Measurements from ENCODE around the gene CA10. TPM values are rescaled to one million over a fixed set of nuclear protein-coding genes. Genes with fewer than 3 reads are reported as not detected.

CA10 gene
- total RNA-seq, 4 donors from 2014 or later = not detected

DNA sequence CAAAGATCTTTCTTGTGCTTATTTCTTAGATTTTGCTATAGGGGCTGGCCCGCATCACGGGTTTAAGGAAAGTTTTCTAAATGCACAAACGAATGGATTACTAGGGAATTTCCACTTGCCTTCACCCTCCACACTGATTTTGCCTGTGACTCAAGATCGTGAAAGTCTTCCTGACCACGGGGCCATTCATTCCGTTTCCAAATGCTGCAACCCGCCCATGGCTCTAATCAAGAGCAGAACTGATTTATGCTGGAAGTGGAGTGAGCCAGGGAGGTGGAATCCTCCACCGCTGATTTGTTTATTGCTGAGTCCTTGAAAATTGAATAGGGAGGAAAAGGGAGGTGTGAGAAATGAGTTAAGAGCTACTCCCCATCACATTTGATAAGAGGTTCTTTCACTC lies 52.4 kb downstream of the CA10 start:
- TF ChIP-seq, protein P1, sequence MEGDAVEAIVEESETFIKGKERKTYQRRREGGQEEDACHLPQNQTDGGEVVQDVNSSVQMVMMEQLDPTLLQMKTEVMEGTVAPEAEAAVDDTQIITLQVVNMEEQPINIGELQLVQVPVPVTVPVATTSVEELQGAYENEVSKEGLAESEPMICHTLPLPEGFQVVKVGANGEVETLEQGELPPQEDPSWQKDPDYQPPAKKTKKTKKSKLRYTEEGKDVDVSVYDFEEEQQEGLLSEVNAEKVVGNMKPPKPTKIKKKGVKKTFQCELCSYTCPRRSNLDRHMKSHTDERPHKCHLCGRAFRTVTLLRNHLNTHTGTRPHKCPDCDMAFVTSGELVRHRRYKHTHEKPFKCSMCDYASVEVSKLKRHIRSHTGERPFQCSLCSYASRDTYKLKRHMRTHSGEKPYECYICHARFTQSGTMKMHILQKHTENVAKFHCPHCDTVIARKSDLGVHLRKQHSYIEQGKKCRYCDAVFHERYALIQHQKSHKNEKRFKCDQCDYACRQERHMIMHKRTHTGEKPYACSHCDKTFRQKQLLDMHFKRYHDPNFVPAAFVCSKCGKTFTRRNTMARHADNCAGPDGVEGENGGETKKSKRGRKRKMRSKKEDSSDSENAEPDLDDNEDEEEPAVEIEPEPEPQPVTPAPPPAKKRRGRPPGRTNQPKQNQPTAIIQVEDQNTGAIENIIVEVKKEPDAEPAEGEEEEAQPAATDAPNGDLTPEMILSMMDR (IDR thresholded peaks at IDR 0.05) = no peak
- DNase-seq (ENCODE audit: low spot score) = no peak
- peak; percentile 96 for ATAC-seq (ENCODE audit: low FRiP score)

DNA sequence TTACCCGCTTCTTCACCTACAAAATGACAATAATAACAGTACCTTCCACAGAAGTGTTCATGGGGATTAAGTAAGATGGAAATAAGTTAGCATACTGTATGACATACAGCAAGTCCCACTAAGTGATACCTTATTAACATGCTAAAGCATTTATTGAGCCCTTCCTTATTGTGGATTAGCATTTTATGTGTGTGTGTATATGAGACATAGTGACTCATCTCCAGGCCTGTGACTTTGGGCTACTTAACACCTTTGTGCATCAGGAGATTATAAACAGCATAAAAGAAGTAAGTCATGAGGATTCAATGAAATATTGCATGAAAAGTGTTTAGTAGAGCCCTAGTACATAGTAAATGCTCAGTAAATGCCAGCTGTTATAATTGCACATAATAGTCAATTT lies 52.9 kb downstream of the CA10 start:
- TF ChIP-seq, protein P1 (IDR thresholded peaks at IDR 0.05) = no peak
- ATAC-seq (ENCODE audit: low FRiP score) = no peak

DNA sequence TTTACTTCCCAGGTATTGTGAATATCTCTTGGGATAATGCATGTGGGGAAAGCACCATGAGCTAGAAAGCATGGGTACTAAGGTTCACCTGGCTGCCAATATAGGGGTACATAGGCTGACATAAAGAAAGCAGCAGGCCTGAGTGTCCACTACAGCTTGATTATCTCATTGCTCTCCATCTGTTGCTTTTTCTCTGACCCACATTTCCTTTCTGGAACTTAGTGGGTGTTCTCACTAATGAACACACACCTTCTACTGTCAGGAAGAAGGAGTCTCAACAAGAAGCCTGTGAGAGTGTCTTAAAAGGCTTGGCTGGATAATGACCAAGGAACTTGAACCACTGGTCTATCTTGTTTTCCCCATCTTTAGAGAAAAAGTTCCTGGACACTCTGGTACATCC lies 62.5 kb downstream of the CA10 start:
- DNase-seq (ENCODE audit: low spot score) = no peak
- ATAC-seq (ENCODE audit: low FRiP score) = no peak
- TF ChIP-seq, protein P1 (IDR thresholded peaks at IDR 0.05) = no peak

More for the DNA sequence above, 52.9 kb downstream of the CA10 start:
- DNase-seq (ENCODE audit: low spot score) = no peak

GRCh38 chr17:52084176-52084575 lies 74.3 kb downstream of the CA10 start:
- DNase-seq (ENCODE audit: low spot score) (no peak), ATAC-seq (ENCODE audit: low FRiP score) (no peak)
- TF ChIP-seq, protein P1 (IDR thresholded peaks at IDR 0.05) = no peak

- no peak for DNase-seq (ENCODE audit: low spot score)
- TF ChIP-seq, protein P1 (IDR thresholded peaks at IDR 0.05) = no peak
- no peak for ATAC-seq (ENCODE audit: low FRiP score)
Measured at GRCh38 chr17:52079496-52079895, 79.0 kb downstream of the CA10 start.

DNA sequence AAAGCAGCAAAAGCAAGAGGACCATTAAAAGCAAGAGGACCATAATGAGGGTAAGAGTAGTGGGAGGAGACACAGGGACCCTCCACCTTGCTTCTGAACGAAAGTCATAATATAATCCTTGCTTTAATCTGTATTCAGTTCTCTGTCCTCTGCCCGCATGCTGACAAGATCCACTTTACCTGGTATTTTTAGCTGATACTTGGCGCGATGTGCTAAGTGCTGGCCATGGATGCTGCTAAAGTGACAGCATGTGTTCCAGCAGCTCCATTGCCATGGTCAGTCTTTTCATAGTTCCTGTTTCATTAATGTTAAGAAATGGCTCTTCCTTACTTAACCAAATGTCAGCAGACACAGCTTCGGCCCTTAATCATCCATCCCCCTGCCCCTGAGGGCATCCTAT lies 86.8 kb downstream of the CA10 start:
- ATAC-seq (ENCODE audit: low FRiP score) = no peak
- TF ChIP-seq, protein P1 (IDR thresholded peaks at IDR 0.05) = no peak
- no peak for DNase-seq (ENCODE audit: low spot score)

- ATAC-seq (ENCODE audit: low FRiP score) (no peak), DNase-seq (ENCODE audit: low spot score) (no peak)
- TF ChIP-seq, protein P1 (IDR thresholded peaks at IDR 0.05) = no peak
Measured at GRCh38 chr17:52064791-52065211, 93.7 kb downstream of the CA10 start.
